ENCODE data around the gene GRM8. TPM values are rescaled to one million over a fixed set of nuclear protein-coding genes. Genes with fewer than 3 reads are reported as not detected.

Gene GRM8
- total RNA-seq, 3 donors from 2014 or later: not detected

GRCh38 chr7:126806614-126807013 is 446.1 kb downstream of the GRM8 start:
- intact Hi-C loops (cut with DNase I; ENCODE audit: low total_unique reads): no loop called here
- Histone ChIP-seq H3K27ac (no peak overlapping the region), H3K4me1 (no peaks in the 10 kb centered on the region), H3K4me3 (no peak overlapping the region), H3K9me3 (peaks cover 0 to 6% of the 10 kb centered on the region in 2 donors), H3K36me3 (no peaks in the 10 kb centered on the region), H3K27me3 (no peaks in the 10 kb centered on the region)
- DNase-seq (ENCODE audit: low spot score in 2 of 2): no peak
- TF ChIP-seq POLR2A (IDR thresholded peaks at IDR 0.05): no peak
- TF ChIP-seq POLR2AphosphoS5 (IDR thresholded peaks at IDR 0.05): no peak
- no peak for TF ChIP-seq CTCF (IDR thresholded peaks at IDR 0.05)

DNA sequence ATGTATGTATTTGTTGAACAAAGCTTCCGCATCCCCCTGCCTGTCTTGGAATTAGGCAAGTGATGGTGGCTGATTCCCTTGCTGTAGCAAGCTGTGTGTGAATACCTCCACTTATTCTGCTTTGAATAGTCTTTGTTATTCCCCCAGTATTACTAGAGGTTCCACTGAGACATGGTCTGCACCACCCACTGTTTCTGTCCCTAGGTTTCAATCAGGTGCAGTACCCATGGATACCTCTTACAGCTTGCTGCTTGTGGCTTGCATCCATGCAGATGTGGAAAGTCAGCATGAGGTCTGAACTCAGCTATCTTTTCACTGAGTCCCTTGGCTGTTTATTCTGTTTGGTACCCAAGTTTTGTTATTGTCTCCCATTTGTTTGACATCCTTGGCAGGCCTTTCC is 447.4 kb downstream of the GRM8 start:
- no peak overlapping the region for H3K4me3 ChIP-seq
- TF ChIP-seq CTCF (IDR thresholded peaks at IDR 0.05) (no peak), POLR2A (IDR thresholded peaks at IDR 0.05) (no peak), POLR2AphosphoS5 (IDR thresholded peaks at IDR 0.05) (no peak)
- intact Hi-C loops (cut with DNase I; ENCODE audit: low total_unique reads): no loop called here

DNA sequence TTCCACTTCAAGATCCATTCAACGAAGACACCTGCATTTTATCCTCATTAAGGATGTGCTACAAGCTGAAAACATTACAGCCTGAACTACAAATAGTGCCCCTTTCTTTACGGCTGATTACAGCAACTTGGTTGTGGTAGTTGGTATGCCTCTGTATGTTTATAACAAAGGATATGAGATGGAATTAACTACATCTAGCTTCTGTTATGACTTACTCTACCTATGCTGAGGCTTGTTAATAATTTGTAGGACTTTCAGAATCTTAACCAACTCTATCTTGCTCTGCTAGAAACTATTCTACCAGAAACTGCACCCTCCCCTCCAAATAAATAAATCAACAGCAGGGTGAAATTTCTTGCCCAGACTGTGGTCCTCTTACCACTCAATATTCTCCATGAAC is 448.1 kb downstream of the GRM8 start:
- no peaks in the 10 kb centered on the region for H3K36me3 ChIP-seq
- TF ChIP-seq CTCF (IDR thresholded peaks at IDR 0.05): no peak
- TF ChIP-seq POLR2AphosphoS5 (IDR thresholded peaks at IDR 0.05): no peak
- TF ChIP-seq POLR2A (IDR thresholded peaks at IDR 0.05): no peak
- no peak for DNase-seq (ENCODE audit: low spot score in 2 of 2)
- no peaks in the 10 kb centered on the region for H3K4me1 ChIP-seq
- H3K9me3 ChIP-seq: peaks cover 0 to 6% of the 10 kb centered on the region in 2 donors
- H3K4me3 ChIP-seq: no peak overlapping the region
- intact Hi-C loops (cut with DNase I; ENCODE audit: low total_unique reads): no loop called here
- no peak overlapping the region for H3K27ac ChIP-seq
- H3K27me3 ChIP-seq: no peaks in the 10 kb centered on the region

More for the DNA sequence above, 447.4 kb downstream of the GRM8 start:
- Histone ChIP-seq H3K4me1 (no peaks in the 10 kb centered on the region), H3K9me3 (peaks cover 0 to 6% of the 10 kb centered on the region in 2 donors), H3K27ac (no peak overlapping the region), H3K36me3 (no peaks in the 10 kb centered on the region), H3K27me3 (no peaks in the 10 kb centered on the region)
- no peak for DNase-seq (ENCODE audit: low spot score in 2 of 2)

DNA sequence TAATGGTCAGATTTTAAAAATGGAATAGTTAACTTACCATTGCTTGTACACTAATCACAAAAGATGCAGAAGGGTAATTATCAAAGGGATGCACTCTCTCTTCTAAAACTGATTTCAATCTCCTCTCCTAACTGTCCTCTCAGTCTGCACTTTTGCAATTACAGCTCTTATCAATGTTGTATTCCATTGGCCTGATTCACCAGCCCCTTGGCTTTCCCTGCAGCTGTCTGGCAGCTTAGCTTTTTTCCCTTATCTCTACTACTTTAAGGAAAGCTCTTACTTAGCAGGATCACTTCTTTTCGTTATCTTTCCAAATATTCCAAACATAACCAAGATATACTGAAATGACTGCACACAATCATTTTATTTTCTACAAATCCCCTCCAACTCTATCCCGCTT is 448.8 kb downstream of the GRM8 start:
- Histone ChIP-seq H3K36me3 (no peaks in the 10 kb centered on the region), H3K4me1 (no peaks in the 10 kb centered on the region), H3K27me3 (no peaks in the 10 kb centered on the region), H3K9me3 (peaks cover 0 to 6% of the 10 kb centered on the region in 2 donors), H3K4me3 (no peak overlapping the region), H3K27ac (no peak overlapping the region)
- intact Hi-C loops (cut with DNase I; ENCODE audit: low total_unique reads): no loop called here
- TF ChIP-seq POLR2A (IDR thresholded peaks at IDR 0.05) (no peak), POLR2AphosphoS5 (IDR thresholded peaks at IDR 0.05) (no peak), CTCF (IDR thresholded peaks at IDR 0.05) (no peak)
- no peak for DNase-seq (ENCODE audit: low spot score in 2 of 2)

- no peaks in the 10 kb centered on the region for H3K27me3 ChIP-seq
- intact Hi-C loops (cut with DNase I; ENCODE audit: low total_unique reads): no loop called here
- H3K27ac ChIP-seq: no peak overlapping the region
- H3K36me3 ChIP-seq: no peaks in the 10 kb centered on the region
- peak in 1 of 2 donors; percentile 21 for DNase-seq (ENCODE audit: low spot score in 2 of 2)
- no peaks in the 10 kb centered on the region for H3K4me1 ChIP-seq
- no peak overlapping the region for H3K4me3 ChIP-seq
- H3K9me3 ChIP-seq: peaks cover 0 to 6% of the 10 kb centered on the region in 2 donors
- TF ChIP-seq CTCF (IDR thresholded peaks at IDR 0.05) (peak in 2 of 3 donors; percentile 45 to 52), POLR2AphosphoS5 (IDR thresholded peaks at IDR 0.05) (no peak), POLR2A (IDR thresholded peaks at IDR 0.05) (no peak)
Measured at GRCh38 chr7:126803060-126803665, 449.6 kb downstream of the GRM8 start.

Measured in breast epithelium (tissue), 4 donors.